ENCODE measurements around the gene NAPB.
"Not testable (repeated sequence)": the region's sequence is repeated elsewhere in the genome, so short reads cannot be mapped to it uniquely, and the experiment has no call there.

NAPB gene

DNA sequence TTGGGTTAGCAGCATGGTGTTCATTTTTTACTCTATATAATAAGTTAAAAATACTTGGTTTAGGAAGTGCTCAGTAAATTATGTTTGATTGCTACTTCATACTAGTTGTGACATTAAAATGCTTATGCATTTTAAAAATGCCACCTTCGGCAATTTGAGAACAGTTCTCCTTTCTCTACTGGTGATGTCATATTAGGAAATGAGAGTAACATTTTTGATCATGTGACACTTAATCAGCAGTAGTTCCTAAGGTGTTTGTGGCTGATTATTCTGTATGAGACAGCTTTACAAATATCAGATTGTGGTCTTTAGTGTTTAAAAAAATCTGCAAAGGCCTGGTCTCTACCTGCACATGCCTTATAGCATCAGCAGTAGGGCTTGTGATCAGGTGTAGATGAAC is 54.9 kb downstream of the NAPB start:
- no peak for DNase-seq

DNA sequence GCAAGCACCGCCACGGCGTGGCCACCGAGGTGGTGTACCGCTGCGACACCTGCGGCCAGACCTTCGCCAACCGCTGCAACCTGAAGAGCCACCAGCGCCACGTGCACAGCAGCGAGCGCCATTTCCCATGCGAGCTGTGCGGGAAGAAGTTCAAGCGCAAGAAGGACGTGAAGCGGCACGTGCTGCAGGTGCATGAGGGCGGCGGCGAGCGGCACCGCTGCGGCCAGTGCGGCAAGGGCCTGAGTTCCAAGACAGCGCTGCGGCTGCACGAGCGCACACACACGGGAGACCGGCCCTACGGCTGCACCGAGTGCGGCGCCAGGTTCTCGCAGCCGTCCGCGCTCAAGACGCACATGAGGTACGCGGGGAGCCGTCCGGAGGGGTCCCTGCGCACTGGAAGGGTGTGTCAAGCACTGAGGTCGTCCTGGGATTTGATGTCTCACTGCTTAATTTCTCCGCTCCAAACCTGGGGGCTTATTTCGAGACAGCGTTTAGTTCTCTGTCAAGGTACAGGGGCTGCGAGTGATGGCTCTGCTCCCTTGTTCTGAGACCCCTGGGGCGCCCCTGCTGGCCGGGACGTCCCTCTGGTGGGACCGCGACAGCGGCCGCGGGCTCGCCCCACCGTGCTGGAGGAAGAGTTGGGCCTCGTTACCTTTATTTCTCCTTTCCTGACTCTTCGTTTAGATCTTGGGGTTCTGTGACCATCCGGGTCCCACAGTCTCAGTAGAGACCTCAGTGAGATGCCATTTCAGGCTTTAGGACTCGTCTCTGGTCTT is 55.7 kb downstream of the NAPB start:
- DNase-seq, result no peak

- DNase-seq, result no peak
Observed at GRCh38 chr20:23363257-23363649, 58.0 kb downstream of the NAPB start.

- peak in 1 of 2 donors; percentile 5 for DNase-seq
Observed at GRCh38 chr20:23362392-23363256, 58.7 kb downstream of the NAPB start.

DNA sequence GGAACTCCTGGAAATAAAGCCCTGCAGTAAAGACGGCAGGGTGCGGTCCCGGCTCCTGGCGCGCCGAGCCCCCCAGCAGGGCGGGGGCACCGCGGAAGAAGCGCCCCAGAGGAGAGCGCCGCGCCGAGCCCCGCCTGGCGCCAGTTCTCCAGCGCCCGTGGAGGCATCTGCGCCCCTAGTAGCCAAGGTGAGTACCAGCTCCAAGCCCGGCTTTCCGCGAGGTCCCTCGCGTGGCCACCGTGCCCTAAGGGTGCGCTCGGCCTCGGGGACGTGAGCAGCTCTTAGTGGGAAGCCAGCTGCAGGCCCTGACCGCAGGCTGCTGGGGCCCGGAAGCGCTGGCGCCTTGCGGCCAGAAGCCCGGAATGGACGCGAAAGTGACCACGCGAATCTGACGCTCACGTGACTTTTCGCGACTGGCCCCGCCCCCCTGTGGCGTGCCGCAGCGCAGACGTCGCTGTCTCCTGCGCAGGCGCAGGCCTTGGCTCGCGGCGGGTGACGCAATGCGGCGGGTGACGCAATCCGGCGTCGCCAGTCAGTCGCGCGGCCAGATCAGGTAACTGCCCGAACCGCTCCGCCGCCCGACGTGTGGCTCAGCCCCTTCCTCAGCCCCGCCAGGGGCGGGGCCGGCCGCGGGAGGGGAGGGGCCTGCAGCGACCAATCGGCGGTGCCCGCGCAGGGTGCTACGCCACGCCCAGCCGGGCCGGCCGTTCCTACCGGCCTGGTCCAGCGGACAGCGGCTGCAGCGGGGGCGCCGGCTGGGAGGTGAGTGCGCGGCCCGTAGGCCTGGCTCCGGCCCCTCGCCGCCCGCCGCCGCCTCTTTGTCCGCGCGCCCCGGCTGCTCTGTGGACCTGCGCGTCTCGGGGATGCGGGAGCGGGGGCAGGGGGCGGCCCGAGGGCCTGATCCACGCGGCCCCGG is 59.6 kb downstream of the NAPB start, which contains the start of gene GZF1:
TSS of gene GZF1 (plus strand) at position 707 of the 916 bp plus-strand sequence. CDS start 2,202 bp downstream, outside the sequence.
- DNase-seq, result peak; percentile 97 to 98

GRCh38 chr20:23361119-23361475 is 60.2 kb downstream of the NAPB start:
- DNase-seq, result no peak

DNA sequence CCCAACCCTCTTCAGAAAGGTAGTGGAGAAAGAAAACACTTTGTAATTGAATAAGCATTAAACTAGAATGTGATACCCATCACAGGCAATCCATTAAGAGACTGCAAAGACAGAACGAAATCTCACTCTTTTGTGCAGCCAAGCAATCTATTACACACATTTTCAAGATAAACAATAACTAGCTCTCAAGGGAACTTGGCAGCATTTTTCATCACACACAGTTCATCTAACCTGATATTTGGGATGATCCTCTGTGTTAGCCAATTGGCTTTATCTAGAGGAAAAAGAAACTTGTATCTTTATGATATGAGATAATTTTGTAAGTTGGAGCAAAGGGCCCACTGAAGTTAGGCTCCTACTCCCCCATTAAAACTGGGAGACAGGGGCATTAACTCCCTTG is 60.8 kb downstream of the NAPB start:
- no peak for DNase-seq

DNA sequence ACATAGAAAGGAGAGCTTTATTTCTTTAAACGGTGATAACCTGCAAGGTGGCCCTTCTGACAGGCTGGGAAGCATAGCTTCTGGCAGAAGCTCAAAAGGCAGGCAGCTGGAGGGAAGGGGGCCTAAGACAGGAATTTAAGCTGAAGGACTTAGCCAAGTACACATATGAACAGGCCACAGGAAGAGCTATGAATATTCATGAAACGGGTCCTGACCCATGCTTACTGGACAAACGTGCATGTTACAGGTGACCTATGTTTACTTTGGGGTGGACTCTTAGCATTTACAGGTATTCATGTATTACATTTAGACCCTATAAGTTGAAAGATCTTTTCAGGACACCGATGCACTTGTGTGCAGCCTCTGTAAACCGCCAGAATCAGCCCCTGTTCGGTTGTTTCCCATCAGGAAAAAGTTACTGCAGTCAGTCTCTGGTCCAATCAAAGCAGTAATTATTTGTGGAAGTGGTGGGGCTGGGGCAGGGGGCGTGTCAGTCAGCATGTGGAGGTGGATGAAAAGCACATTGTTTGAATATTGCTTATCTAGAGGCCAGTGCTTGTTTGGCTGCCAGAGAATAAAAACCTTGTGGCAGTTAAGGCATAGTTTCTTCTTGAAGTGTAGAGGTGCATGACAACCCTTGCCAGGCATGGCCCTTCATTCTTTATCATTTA is 62.2 kb downstream of the NAPB start:
- DNase-seq, result no peak

- DNase-seq, result no peak
Observed at GRCh38 chr20:23358563-23358906, 62.8 kb downstream of the NAPB start.

- peak; percentile 99 to 100 for DNase-seq
Observed at GRCh38 chr20:23357767-23358562, 63.3 kb downstream of the NAPB start.

- no peak for DNase-seq
Observed at GRCh38 chr20:23356203-23356602, 65.1 kb downstream of the NAPB start.

DNA sequence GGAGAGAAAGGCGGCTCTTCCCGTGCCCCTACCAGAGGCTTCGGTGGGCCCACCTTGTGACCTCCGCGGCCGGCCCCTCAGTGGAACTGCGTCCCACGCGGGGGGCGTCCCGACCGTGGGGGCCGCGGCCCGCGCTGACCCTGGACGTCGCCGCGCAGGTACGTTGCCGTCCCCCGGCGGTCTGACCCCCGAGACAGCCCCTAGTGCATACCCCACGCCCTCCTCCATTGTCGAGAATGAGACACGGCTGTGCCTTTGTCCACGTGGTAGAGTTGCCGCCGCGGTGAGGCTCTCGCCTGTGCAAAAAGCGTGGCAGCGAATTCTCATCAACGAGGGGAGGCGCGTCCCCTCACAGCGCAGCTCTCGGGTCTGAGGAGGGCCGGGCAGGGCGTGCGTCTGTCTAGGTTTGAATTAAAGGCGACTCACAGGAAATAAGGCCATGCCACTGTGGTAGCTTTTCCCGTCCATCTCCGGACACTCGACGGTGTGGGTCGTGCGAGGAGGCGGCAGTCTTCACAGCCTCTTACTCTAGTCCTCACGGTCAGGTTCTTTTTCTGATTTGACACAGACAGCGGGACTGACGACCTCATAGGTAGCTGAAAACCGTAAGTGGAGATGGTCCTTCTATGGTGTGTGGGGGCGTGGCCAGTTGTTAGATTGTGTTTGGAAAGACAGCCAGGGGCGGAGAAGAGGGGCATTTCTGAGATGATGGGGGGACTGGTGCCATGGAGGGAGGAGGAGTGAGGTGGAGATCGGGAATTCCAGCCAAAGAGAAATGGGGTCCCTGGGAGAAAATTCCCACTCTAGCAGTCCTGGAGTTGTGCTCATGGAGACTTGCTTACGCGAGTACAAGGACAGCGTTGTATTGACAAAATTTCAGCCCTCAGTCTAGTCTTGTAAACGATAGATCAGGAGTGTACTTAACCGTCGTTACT is 70.1 kb downstream of the NAPB start:
- DNase-seq, result peak; percentile 63 to 64

GRCh38 chr20:23350196-23350903 is 70.9 kb downstream of the NAPB start, which contains the start of gene NXT1:
TSS of gene NXT1 (plus strand) at chr20:23350791. CDS start at chr20:23354042, 3,251 bp downstream.
- DNase-seq, result peak; percentile 94 to 96

DNA sequence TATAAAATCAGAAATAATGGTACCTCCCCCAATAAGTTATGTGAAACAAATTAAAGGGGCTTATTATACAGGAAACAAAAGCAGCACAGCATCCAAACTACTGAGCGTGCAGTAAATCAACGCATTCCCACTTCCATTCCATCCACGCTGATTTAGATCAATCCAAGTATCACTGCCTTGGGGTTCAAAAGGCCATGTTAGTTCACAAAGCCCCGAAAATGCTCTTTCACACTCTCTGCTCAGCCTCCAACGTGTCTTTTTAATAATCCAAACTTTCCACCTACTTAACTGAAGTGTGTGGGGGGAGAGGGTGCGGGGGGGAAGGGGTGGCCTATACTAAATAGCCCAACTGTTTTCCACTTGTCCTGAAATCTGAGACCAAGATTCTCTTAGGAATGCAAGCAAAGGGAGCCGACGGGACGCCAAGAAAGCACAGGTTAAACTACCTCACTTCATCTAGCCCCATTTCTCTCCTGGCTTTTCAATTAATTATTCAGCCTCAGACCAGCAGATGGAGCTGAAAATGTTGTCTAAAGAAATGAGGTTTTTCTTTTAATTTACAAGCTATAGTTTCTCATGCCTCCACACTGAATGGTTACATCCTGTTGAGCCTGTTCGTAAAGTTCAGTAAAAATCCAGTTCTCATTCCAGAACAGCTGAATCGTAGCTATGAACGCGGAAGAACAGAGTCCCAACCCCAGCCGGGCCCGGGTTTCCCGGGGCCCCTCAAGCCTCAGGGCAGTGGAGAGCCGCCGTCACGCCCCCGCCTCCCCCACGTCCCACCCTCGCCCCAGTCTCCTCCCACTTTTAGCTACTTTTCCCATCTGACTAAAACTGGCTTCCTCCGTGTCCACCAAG is 71.7 kb downstream of the NAPB start:
- DNase-seq, result peak; percentile 78 to 82

DNA sequence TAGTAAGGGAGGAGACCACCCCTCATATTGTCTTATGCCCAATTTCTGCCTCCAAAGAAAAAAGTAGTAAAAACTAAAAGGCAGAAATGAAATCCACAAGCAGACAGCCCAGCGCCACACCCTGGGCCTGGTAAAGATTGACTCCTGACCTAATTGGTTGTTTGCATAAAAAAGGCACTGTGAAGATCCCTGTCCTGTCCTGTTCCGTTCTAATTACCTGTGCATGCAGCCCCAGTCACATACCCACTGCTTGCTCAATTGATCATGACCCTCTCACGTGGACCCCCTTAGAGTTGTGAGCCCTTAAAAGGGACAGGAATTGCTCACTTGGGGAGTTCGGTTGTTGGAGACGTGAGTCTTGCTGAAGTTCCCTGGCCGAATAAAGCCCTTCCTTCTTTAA is 72.8 kb downstream of the NAPB start:
- not testable (repeated sequence) for DNase-seq

DNA sequence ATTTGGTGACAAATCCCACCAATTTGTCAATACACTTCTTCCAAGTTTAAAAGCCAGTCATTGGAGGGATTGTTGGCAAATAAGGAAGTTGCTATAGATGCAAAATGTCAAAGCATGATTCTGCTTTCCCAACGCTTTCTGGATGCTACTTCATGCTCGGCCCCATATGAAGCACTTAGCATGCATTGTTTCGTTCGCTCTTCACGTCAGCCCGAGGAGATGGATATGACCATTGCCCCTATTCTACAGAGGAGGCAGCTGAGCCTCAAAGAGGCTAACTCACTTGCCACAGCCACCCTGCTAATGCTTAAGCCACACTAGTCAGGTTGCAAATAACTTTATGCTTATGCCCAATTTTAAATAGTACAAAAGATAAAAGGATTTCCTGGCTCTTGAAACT is 73.5 kb downstream of the NAPB start:
- DNase-seq, result no peak

DNA sequence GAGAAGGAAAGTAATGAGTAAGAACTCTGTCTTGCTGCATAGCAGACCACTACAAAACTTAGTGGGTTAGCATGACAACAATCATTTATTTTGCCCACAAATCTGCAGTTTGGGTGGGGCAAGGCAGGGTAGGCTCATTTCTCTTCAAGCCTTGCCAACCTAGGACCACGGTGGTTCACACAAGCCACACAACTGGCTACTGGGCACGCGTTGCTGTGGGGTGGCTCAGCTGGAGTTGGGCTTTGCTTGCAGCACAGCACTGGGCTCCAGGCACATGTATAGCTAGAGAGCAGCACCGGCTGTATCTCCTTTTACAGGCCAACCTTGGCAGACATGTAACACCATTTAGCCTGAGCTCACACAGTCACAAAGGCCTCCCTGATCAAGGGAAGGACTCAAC is 75.3 kb downstream of the NAPB start:
- no peak for DNase-seq

GRCh38 chr20:23344336-23344735 is 77.0 kb downstream of the NAPB start:
- DNase-seq, result no peak

DNA sequence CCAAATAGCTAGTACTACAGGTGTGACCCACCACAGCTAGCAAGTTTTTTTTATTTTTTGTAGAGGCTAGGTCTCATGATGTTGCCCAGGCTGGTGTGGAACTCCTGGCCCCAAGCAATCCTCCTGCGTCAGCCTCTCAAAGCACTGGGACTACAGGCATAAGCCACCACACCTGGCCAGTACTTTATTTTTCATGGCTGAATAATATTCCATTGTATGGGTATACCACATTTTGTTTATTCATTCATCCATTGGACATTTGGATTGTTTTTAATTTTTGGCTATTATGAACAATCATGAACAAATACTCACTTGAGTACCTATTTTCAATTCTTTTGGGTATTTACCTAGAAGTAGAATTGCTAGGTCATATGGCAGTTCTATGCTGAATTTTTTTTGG is 77.7 kb downstream of the NAPB start:
- no peak for DNase-seq
